Activated T-cell treated with anti-CD3 and anti-CD28 coated beads for 1 hour (primary cell): ENCODE results near the gene MCAT.

ENCODE experiments used
- DNase-seq: peaks from one replicate; pipeline ENCODE4 v3.0.0-alpha.2; 2020; ENCODE audit warnings: low read depth

Gene MCAT

GRCh38 chr22:43090130-43090789 is 52.9 kb downstream of the MCAT start:
- DNase-seq = no peak

DNA sequence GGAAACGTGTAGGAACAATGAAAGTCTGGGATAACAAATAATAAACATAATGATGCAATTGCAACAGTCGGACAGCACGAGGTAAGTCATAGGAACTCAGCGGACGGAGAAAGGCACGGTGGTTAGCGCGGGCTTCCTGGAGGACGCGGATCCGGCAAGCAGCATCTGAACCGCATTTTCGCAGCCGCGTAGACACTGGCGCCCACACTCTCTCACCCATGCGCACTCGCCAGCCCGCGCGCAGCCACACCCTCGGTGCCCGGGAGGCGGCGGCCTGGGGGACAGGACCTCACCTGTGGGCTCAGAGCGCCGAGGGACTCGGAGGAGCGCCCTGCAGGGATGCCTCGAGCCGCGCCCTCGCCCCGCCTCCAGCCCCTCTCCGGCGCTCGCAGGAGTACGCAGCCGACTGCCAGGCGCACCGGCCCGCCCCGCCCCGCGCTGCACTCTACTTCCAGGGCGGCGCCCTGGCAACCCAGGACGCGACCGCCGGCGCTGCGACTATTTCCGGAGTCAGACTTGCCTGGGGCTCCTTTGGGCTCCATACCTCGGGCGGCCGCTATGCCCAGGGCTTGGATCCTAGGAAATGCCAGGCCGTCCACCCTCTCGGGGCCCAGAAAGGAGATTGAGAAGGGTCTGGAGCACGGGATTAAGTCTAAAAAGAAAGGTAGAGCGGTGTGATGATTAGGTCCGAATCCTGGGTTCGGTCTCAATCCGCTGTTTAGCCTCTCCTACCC is 54.0 kb downstream of the MCAT start, which contains the start of gene TTLL1:
Gene TTLL1 (minus strand): TSS at position 408 of the 734 bp plus-strand sequence. CDS start 13,805 bp downstream, outside the sequence.
- peak; percentile 76 for DNase-seq

DNA sequence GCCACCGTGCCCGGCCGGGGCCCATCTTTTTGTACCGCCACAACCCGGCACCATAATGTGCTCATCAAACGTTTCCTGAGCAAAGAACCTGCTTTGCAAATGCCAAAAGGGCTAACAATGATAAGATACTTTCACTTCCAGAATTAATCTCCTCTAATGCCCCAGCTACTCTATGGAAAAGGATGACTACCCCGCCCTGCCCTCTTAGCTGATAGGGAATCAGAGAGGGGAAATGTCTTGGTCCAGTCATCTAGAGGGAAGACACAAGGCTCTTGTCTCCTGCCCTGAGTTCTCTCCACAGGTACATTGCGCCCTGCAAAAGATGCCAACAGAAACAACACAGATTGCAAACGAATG is 54.6 kb downstream of the MCAT start:
- no peak for DNase-seq

GRCh38 chr22:43085658-43086606 is 57.3 kb downstream of the MCAT start:
- no peak for DNase-seq
